HAP-1 (cell line): ENCODE measurements around the gene HIPK4.
"Not testable (repeated sequence)": the region's sequence is repeated elsewhere in the genome, so short reads cannot be mapped to it uniquely, and the experiment has no call there.

Source experiments
- DNase-seq, 2 experiments: peaks; one replicate each; pipeline ENCODE4 v3.0.0-alpha.2; 2016 to 2020; ENCODE audit warnings: low spot score in 2 of 2
- H3K27me3 ChIP-seq: fragments of 250-450 bp; sonication (Bioruptor Pico); 2 replicates; pipeline ENCODE4 v1.5.1; 2020; ENCODE audit warnings: low read depth, mild to moderate bottlenecking, moderate library complexity
- H3K36me3 ChIP-seq: fragments of 250-450 bp; sonication (Bioruptor Pico); replicated peaks from 2 replicates; pipeline ENCODE4 v1.5.1; 2020; ENCODE audit warnings: mild to moderate bottlenecking
- H3K4me1 ChIP-seq: fragments of 250-450 bp; sonication (Bioruptor Pico); 2 replicates; pipeline ENCODE4 v1.5.1; 2020; ENCODE audit warnings: mild to moderate bottlenecking
- H3K4me3 ChIP-seq: fragments of 250-450 bp; sonication (Bioruptor Pico); 2 replicates; pipeline ENCODE4 v1.5.1; 2020; ENCODE audit warnings: mild to moderate bottlenecking, moderate library complexity
- H3K9me3 ChIP-seq: fragments of 250-450 bp; sonication (Bioruptor Pico); 2 replicates; pipeline ENCODE4 v1.5.1; 2020; ENCODE audit warnings: mild to moderate bottlenecking, moderate library complexity
- in situ Hi-C: fragments of 300-500 bp; cut with MboI; formaldehyde crosslinking; loops from 3 replicates; pipeline ENCODE4 v1.14.3; 2020; ENCODE audit warnings: low sequenced_read_pairs, inconsistent platforms, mixed read lengths

The HIPK4 gene

GRCh38 chr19:40411958-40412499 lies 22.0 kb upstream of the HIPK4 start:
- Histone ChIP-seq H3K4me1 (no peaks in the 10 kb centered on the region), H3K36me3 (no peaks in the 10 kb centered on the region), H3K27me3 (no peaks in the 10 kb centered on the region), H3K4me3 (no peak overlapping the region), H3K9me3 (no peaks in the 10 kb centered on the region)
- DNase-seq, result no peak
- in situ Hi-C loops, result no loop called here

DNA sequence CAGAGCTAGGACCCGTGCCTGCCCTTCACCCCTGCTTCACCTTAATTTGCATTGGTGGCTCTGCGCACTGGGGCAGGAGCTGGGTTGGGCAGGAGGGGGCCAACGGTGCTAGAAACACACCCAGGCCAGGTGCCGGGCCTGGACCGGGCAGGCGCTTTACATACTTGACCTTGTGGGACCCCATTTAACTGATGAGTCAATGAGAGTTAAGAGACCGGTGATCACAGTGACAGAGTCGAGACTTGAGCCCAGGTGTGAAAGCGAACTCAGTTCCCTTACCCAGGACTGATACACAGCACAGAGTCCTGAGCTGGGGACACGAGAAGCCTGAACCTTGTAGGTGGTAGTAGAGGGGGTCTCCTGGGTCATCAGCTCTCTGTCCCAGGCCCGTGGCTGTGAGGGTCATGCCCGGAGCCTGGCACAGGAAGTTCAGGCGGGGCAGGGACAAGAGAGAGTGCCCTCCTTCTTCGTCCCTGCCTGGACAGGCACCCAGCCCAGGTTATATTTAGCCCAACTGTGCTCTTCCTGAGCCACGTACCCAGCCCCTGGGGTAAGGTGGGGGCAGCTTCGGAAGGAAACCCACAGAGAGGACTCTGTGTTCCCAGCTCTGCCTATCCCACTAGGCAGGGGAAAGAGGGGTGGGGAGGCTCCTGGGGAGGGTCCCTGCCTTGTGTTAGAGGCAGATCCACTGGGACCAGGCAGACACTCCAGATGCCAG lies 21.3 kb upstream of the HIPK4 start:
- H3K4me1 ChIP-seq, result no peaks in the 10 kb centered on the region
- H3K36me3 ChIP-seq, result no peaks in the 10 kb centered on the region
- no peak overlapping the region for H3K4me3 ChIP-seq
- H3K9me3 ChIP-seq, result no peaks in the 10 kb centered on the region
- peak in 1 of 2 experiments; percentile 1 for DNase-seq
- in situ Hi-C loops, result no loop called here
- H3K27me3 ChIP-seq, result no peaks in the 10 kb centered on the region

- in situ Hi-C loops, result no loop called here
- DNase-seq, result no peak
- H3K4me3 ChIP-seq, result no peak overlapping the region
- H3K27me3 ChIP-seq, result no peaks in the 10 kb centered on the region
- no peaks in the 10 kb centered on the region for H3K9me3 ChIP-seq
- H3K4me1 ChIP-seq, result no peaks in the 10 kb centered on the region
- no peaks in the 10 kb centered on the region for H3K36me3 ChIP-seq
Observed at GRCh38 chr19:40410030-40410389, 20.0 kb upstream of the HIPK4 start.

GRCh38 chr19:40408598-40408925 lies 18.6 kb upstream of the HIPK4 start:
- H3K4me3 ChIP-seq, H3K4me1 ChIP-seq, in situ Hi-C loops, H3K27me3 ChIP-seq, H3K36me3 ChIP-seq, DNase-seq, H3K9me3 ChIP-seq: not testable (repeated sequence)

- no peak for DNase-seq
- in situ Hi-C loops, result no loop called here
- Histone ChIP-seq H3K27me3 (no peaks in the 10 kb centered on the region), H3K4me3 (no peak overlapping the region), H3K9me3 (no peaks in the 10 kb centered on the region), H3K4me1 (peaks cover 4% of the 10 kb centered on the region; the same call in 1 of the 2 replicates), H3K36me3 (no peaks in the 10 kb centered on the region)
Observed at GRCh38 chr19:40407714-40408597, 18.0 kb upstream of the HIPK4 start.

- Histone ChIP-seq H3K4me1 (peaks cover 7% of the 10 kb centered on the region), H3K36me3 (no peaks in the 10 kb centered on the region), H3K27me3 (no peaks in the 10 kb centered on the region), H3K9me3 (no peaks in the 10 kb centered on the region), H3K4me3 (peak overlapping the region; percentile 40)
- in situ Hi-C loops, result no loop called here
- DNase-seq, result peak; percentile 77 to 99
Observed at GRCh38 chr19:40403262-40403984, 13.4 kb upstream of the HIPK4 start.

DNA sequence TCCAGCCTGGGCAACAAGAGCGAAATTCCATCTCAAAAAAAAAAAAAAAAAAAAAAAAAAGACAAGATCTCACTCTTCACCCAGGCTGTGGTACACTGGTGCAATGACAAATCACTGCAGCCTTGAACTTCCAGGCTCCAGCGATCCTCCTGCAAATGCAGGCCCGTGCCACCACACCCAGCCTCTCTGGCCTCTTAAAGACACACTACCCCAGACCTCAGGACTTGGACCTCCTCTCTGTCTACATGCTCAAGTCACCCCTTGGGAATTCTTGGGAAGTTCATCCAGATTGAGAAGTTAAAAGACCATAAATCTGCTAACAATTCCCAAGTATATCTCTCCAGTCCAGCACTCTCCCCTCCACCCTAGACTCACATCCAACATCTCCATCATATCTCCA lies 10.6 kb upstream of the HIPK4 start:
- in situ Hi-C loops, result no loop called here
- Histone ChIP-seq H3K9me3 (no peaks in the 10 kb centered on the region), H3K4me3 (no peak overlapping the region), H3K4me1 (peaks cover 7% of the 10 kb centered on the region), H3K27me3 (no peaks in the 10 kb centered on the region), H3K36me3 (no peaks in the 10 kb centered on the region)
- DNase-seq, result no peak

- Histone ChIP-seq H3K36me3 (no peaks in the 10 kb centered on the region), H3K4me1 (peaks cover 7% of the 10 kb centered on the region), H3K9me3 (no peaks in the 10 kb centered on the region), H3K27me3 (no peaks in the 10 kb centered on the region), H3K4me3 (no peak overlapping the region)
- in situ Hi-C loops, result no loop called here
- DNase-seq, result peak in 1 of 2 experiments; percentile 52
Observed at GRCh38 chr19:40398417-40399131, 8.6 kb upstream of the HIPK4 start.

GRCh38 chr19:40397568-40397906 lies 7.6 kb upstream of the HIPK4 start:
- H3K36me3 ChIP-seq, result no peaks in the 10 kb centered on the region
- in situ Hi-C loops, result no loop called here
- H3K27me3 ChIP-seq, result no peaks in the 10 kb centered on the region
- DNase-seq, result no peak
- peaks cover 3% of the 10 kb centered on the region; the same call in 1 of the 2 replicates for H3K4me1 ChIP-seq
- no peaks in the 10 kb centered on the region for H3K9me3 ChIP-seq
- H3K4me3 ChIP-seq, result no peak overlapping the region

- Histone ChIP-seq H3K4me1 (peaks cover 3% of the 10 kb centered on the region; the same call in 1 of the 2 replicates), H3K4me3 (no peak overlapping the region), H3K36me3 (no peaks in the 10 kb centered on the region), H3K27me3 (no peaks in the 10 kb centered on the region), H3K9me3 (no peaks in the 10 kb centered on the region)
- in situ Hi-C loops, result no loop called here
- DNase-seq, result no peak
Observed at GRCh38 chr19:40396886-40397567, 7.0 kb upstream of the HIPK4 start.

DNA sequence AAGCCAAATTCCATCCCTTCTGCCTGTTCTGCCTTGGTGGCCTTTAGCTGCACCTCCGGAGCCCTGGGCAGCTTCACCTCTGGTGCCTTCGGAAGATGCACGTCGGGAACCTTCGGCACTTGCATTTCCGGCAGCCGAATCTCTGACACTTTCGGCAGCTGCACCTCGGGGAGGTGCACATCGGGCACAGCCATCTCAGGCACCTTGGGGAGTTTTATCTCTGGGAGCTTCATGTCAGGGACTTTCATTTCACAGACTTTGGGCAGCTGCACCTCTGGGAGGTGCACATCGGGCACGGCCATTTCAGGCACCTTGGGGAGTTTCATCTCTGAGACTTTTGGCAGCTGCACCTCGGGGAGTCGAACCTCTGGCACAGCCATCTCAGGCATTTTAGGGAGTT lies 6.0 kb upstream of the HIPK4 start:
- H3K4me3 ChIP-seq, result no peak overlapping the region
- in situ Hi-C loops, result no loop called here
- H3K27me3 ChIP-seq, result no peaks in the 10 kb centered on the region
- no peaks in the 10 kb centered on the region for H3K9me3 ChIP-seq
- no peak for DNase-seq
- peaks cover 3% of the 10 kb centered on the region; the same call in 1 of the 2 replicates for H3K4me1 ChIP-seq
- H3K36me3 ChIP-seq, result no peaks in the 10 kb centered on the region

GRCh38 chr19:40394816-40395210 lies 4.8 kb upstream of the HIPK4 start:
- Histone ChIP-seq H3K9me3 (no peaks in the 10 kb centered on the region), H3K4me1 (peaks cover 3% of the 10 kb centered on the region; the same call in 1 of the 2 replicates), H3K27me3 (no peaks in the 10 kb centered on the region), H3K36me3 (no peaks in the 10 kb centered on the region), H3K4me3 (no peak overlapping the region)
- in situ Hi-C loops, result no loop called here
- DNase-seq, result no peak
